Measurements from ENCODE around the gene MCHR2. TPM values are rescaled to one million over a fixed set of nuclear protein-coding genes. Genes with fewer than 3 reads are reported as not detected.
"Not testable (repeated sequence)": the region's sequence is repeated elsewhere in the genome, so short reads cannot be mapped to it uniquely, and the experiment has no call there.

MCHR2 gene, protein sequence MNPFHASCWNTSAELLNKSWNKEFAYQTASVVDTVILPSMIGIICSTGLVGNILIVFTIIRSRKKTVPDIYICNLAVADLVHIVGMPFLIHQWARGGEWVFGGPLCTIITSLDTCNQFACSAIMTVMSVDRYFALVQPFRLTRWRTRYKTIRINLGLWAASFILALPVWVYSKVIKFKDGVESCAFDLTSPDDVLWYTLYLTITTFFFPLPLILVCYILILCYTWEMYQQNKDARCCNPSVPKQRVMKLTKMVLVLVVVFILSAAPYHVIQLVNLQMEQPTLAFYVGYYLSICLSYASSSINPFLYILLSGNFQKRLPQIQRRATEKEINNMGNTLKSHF
- not detected for total RNA-seq
- long read RNA-seq = 0 reads

DNA sequence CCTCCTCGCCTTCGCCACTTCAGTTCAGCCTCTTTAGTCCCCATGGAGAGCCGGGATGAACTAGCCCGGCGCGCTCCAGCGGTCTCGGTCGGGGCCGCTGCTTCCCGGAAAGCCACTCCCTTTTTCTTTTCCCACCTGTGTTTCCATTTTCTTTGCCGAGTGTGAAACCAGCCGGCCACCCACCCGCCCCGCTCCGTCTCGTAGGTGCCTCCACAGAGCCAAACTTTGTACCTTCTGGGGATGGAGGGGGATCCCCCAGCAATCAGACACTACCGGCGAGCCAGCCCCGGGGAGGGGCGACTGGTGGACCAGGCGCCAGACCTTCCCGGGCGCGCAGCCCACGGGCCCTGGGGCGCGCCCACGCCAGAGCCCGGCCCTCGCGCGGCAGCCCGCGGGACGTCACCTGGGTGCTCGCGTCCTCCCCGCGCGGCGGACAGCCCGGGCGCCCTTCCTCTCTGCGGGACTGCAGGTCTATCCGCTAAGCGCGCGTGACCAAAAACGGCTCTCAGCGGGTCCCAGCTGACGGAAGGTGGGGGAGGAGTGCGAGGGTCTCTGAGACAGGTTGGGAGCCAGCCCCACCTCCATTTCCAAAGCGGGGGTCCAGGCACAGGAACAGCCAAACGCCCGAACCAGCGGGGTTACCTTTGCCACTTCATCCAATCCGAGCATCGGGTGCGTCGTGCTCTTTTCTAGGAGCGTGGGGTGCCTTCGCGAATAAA lies at the start of gene MCHR2:
MCHR2 (minus strand) TSS at position 691 of the 719 bp plus-strand sequence. CDS start 38,076 bp downstream, outside the sequence.
- DNase-seq (ENCODE audit: low spot score) = no peak

DNA sequence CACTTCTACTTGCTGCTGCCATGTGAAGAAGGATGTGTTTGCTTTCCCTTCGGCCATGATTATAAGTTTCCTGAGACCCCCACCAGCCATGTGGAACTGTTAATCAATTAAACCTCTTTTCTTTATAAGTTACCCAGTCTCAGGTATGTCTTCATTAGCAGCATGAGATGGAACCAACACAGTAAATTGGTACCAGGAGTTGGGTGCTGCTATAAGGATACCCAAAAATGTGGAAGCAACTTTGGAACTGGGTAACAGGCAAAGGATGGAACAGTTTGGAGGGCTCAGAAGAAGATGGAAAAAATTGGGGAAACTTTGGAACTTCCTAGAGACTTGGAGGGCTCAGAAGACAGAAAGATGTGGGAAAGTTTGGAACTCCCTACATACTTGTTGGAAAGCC lies 44.5 kb upstream of the MCHR2 start:
- not testable (repeated sequence) for DNase-seq (ENCODE audit: low spot score)

DNA sequence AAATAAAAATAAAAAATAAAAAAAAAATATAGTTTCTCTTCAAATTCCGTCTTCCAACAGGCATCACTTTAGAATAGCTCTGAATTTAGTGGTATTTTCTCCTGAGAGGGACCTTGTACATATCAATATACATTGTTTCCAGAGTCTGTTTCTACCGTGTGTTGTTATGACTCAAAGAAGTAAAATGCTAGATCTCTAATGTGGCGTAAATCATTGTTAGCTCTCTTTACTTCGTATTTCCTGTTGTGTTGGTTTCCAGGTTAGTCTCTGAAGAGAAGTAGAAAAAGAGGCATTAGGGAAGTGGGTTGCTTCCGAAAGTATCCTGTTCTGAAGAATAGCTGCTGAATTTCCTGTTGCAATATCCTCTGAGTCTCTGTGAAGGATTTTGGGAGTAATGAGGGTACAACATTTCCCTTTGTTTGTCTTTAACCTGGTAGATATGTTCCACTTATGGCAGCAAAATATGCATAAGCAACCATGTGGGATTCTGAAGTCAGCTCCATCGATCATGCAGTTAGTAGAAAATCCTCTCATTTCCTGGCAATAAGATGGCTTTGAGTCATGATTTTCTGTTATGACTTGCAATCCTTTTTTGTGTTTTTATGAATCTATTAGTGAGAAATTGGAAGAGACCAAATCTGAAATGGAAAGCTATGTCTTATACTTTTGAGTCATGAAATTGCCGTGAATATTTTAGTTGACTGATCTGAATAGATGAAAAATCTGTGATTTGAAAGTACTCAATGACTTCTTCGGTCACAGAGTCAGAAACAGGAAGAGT lies 42.0 kb upstream of the MCHR2 start:
- no peak for DNase-seq (ENCODE audit: low spot score)

DNA sequence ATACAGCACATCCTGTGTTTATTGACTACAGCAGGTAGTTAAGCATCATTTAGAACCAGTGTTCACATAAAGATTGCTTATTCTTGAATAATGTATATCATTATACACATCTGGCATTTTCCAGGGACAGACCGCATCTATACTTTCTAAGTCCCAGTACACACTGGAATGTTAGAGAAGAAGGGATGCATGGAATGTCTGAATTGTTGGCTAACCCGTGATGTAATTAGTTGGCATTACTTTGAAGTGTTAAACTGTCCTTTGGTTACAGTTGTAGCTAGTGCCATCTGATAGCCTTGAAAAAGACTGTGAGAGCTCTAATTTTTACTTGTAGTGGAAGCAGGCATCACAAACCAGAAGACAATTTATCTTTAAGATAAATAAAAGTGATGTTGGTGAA lies 29.8 kb upstream of the MCHR2 start:
- no peak for DNase-seq (ENCODE audit: low spot score)

DNA sequence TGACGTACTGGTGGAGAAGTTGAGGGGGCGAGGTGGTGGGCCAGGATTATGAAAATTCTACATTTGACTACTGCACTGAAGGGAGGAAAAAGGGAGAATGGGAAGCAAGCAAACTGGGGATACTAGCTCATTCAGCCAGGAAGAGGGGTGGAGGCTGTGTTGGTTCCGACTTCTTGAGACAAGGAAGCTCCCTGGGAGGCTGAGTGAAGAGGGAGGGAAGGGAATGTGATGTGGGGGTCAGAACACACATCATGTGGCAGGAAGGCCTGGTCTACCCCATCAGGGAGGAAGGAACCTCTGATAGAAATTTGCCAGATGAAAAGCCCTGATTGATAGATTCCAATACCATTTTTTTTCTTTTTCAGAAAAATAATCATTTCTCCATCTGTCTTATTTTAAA lies 28.8 kb upstream of the MCHR2 start:
- DNase-seq (ENCODE audit: low spot score) = no peak

DNA sequence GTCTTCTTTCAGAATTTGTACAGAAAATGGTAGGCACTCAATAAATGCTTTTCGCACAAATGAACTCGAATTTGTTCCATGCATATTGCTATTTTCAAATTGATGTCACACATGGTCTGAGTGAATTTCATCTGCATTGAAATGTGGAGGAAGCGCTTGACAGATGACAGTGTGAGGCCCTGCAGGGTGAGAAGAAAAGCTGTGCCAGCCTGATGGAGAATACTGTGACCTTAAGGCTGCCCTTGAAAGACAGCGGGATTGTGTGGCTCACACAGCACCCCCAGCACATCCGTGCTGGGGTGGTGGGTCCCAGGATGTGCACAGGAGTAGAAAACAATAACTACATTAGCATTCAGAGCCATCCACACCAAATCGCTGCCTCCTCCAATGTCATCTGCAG lies 14.8 kb upstream of the MCHR2 start:
- no peak for DNase-seq (ENCODE audit: low spot score)

DNA sequence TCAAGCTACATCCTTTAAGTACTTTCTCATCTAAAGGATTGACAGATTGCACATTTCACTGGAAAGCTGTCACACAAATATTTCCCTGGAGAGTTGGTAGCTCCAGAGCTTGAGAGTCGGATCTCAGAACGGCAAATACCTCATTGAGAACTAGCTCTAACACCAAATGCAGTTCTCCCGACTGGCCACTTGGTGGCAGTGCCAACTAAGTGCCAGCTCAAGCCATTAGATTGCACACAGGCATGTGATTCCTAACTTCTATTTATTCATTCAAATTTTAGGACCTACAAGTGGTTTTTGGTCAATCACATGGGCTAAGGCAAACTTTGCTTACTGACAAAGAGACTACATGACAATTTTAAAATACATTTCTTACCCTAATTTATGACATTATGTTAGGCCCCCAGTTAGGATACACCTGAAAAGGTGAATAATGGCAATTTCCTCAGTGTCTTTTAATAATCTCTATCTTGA lies 7.9 kb upstream of the MCHR2 start:
- no peak for DNase-seq (ENCODE audit: low spot score)

DNA sequence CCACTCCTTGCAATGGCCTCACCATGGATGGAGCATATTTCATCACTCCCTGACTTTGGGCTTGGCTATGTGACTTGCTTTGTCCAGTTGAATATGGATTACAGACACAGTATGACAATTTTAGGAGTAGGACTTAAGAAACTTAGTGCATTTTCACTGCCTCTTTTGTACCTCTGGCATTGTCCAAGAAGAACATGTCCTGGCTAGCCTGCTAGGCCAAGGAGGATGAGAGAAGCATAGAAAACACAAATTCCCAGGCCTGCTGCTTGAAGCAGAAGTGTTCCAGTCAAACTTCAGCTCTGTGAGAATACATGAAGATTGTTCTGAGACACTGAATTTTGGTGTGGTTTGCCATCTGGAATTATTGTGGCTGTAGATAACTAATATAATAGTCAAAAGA lies 3.1 kb upstream of the MCHR2 start:
- no peak for DNase-seq (ENCODE audit: low spot score)

DNA sequence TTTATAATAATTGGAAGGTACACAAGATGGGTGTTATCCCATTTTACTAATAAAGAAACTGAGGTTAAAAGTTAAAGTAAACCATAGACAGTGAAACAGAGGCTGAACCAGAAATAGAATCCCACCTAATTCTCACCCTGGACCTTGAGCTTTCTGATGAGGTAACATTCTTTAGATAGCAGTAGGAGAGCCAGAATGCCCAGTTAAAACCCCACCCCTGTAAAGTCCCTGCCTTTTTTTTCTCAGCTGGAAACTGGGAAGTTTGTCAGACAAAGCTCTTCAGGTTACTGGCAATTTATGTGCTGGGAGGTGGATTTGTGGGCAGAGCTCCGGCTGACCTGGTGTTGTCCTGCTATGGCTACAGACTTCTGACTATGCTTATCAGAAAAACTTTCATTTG lies 1.9 kb upstream of the MCHR2 start:
- no peak for DNase-seq (ENCODE audit: low spot score)

DNA sequence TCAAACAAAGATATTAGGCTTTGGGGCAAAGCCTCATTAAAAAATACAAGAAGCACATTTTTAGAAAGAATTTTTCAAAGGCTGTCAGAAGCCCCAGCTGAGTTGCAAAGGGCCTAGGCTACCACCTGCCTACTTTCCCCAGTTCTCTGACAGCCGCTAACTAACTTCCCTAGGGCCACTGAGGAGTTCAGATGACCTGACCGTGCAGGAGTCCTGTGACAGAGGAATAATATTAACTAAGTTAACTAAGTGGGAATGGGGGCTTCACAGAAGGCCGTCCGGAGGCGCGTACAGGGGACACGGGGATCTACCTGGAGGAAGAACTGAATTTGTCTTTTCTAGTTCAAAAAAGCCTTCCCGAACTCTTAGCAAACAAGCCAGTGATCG lies 884 bp downstream of the MCHR2 start:
- no peak for DNase-seq (ENCODE audit: low spot score)

DNA sequence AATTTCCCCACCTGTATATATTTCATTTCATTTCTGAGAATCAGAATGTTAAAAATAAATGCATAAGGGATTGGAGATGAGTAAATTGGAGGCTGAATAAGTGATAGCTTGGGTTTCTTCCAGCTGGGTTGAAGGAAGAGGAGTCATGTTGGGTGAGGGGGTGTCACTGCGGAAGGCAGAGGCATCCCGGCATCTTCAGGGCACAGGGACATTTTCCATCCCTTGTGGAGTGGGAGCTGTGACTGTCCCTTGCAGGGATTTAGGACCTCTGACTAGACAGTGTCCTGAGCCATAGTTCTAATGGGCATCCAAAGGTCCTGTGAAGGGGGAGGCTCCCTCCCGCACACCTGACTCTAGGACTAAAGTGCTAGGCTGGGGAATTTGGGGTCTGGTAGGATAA lies 2.1 kb downstream of the MCHR2 start:
- no peak for DNase-seq (ENCODE audit: low spot score)

DNA sequence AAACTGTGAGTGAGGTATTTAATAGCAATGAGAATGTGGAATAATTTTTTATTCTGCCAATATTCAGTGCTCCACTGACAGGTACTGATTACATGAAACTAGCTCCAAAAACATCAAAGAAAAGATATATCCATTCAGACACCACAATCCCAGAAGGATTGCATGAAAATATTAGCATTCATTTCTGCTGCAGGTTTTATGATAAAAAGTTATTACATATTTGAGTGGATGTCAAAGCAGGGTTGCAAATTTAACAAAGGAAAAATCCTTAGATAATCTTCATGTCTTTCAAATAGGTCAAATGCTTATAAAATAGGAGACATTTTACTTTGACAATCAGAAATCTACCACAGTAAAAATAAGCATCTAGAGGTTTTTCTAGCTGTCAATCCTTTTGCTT lies 13.3 kb downstream of the MCHR2 start:
- no peak for DNase-seq (ENCODE audit: low spot score)

DNA sequence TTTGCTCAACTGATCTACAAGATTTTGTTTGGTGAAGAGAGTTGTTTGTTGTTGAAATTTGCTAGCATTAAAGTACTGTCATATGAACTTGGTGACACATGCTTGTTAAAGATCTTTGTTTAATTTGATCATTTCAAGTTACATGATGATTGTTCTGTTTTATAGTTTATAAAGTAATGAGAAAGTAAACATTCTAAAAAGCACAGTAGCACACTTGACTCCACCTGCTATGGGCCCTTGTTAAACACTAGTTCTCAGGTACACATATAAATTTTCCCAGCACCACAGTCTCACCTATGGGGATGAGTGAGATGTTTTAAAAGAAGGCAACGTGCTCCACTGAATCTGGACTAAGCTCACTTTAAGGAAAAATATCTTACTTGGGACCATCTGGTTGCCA lies 14.1 kb downstream of the MCHR2 start:
- DNase-seq (ENCODE audit: low spot score) = no peak

DNA sequence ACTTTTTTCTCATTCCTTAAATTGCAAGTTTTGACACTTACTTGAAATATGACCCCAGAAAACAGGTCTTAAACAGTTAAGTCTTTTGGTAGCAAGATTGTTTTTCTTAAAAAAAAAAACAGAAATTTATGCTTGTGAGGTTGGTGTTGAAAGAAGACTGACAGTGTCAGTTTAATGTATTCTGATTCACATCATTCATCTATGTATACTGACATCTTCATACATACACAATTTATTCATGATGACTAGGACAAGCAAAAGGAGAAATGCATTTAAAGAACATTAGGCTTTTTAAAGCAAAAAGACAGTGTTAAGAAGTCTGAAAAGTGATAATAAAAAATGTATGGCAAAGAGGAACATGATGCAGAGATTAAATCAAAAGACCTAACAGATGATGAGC lies 27.0 kb downstream of the MCHR2 start:
- no peak for DNase-seq (ENCODE audit: low spot score)

DNA sequence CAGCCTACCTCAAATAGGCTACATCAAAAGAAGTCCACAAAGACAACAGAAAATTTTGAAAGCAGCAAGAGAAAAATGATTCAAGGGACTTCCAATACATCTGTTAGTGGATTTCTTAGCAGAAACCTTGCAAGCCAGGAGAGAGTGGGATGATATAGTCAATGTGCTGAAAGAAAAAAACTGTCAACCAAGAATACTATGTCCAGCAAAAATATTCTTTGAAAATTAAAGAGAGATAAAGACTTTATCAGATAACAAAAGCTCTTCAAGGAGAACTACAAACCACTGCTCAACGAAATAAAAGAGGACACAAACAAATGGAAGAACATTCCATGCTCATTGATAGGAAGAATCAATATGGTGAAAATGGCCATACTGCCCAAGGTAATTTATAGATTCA lies 34.0 kb downstream of the MCHR2 start:
- DNase-seq (ENCODE audit: low spot score) = no peak

DNA sequence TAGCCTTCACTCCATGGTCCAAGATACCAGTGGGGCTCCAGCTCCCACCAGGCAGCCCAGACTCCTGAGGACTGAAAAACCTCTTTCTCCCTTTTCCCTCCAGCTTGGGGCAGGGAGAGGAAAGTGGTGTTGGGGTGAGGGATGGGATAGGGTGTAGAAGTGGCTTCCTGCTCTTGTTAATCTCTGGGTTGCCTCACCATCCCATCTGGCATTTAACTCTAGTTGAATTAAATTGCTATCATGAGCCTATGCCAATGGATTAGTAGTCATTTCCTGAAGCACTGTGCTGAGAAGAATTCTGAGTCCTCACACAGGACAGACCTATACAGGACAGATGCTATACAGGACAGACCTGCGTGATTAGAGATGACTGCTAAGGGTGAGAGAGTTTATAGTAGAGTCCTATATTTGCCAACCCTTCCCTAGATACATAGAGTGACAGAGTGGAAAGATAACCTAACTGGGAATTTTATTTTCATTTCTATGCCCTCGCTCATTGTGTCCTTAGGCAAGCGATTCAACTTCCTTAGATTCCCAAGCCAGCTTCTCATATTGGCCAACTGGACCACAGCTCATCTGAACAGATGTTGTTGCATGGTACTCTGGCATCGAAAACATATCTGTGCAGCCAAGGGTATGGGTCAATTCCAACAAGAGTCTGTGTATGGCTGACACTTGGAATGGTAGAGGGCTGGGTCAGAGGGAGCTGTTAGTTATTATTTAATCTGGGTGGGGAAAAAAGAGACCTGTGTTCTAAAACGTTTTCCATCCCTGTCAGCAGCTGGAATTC lies 42.8 kb downstream of the MCHR2 start:
- DNase-seq (ENCODE audit: low spot score) = no peak

DNA sequence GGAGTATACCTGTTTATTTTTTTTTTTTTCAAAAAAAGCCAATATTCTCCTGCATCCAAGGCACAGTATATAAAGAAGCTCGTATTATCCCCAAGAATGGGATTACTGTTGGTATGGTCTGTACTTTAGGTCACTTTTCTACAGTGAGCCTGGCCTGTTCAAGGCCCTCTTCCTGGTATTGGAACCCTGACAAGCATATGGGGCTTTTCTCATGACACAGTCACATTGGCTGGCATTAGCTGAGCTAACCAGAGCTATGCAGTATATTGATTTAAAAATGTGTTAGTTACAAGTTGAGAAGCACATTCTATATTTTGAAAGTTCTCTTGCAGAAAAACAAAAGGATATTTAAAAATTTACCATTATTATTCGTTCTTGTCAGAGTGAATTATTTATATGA lies 48.0 kb downstream of the MCHR2 start:
- no peak for DNase-seq (ENCODE audit: low spot score)

DNA sequence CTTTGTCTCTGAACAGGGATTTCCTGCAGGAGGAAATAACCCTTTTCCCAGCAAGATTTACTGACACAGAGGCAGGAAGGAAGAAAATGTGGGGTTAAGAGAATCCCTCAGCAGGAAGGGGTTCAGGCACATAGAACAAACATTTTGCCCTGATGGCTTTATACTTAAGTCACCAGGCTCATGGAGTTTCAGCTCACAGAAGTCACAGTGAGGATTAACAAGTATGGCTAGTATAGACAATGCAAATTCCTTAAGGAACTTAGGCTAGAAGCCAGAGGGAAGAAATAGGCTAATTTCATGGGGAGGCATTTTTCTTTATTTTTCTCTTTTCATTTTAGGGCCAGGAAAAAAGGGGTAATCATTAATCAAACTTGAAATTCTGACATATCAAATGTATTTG lies 50.2 kb downstream of the MCHR2 start:
- DNase-seq (ENCODE audit: low spot score) = no peak

DNA sequence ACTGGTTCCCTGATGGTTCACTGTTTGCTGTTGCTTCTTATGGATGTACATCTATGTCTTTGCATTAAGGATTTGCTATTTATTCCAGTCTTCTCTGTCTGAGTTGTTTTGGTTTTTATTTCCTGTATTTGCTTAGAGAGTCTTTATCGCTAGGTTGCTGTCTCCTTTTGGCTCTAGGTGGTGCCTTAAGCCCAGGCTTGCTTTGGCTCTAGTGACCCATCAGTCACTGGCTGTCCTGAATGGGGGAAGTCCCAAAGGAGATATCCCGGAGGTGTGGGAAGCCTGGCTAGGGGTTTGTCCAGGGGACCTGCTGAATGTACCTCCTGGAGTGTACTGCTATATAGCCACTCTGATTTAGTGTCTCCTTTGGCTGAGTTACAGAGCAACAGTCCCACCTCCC lies 53.4 kb downstream of the MCHR2 start:
- no peak for DNase-seq (ENCODE audit: low spot score)

DNA sequence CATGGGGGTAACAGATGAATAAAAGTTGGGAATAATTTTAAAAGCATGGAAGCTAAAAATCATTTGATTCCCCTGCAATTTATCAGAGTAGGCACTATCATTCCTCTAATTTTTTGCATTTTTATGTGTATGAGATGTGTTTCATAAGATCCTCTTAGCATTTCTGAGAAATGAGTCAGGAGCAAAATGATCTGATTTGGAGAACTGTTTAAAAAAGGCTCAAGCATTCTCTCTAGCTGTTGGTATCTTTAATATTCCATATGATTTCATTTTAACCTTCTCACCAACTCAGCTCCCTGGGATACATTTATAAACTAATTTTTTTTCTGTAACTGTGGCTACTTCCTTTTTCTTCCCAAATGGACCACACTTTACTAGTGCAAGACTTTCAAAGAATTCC lies 60.9 kb downstream of the MCHR2 start:
- DNase-seq (ENCODE audit: low spot score) = no peak

DNA sequence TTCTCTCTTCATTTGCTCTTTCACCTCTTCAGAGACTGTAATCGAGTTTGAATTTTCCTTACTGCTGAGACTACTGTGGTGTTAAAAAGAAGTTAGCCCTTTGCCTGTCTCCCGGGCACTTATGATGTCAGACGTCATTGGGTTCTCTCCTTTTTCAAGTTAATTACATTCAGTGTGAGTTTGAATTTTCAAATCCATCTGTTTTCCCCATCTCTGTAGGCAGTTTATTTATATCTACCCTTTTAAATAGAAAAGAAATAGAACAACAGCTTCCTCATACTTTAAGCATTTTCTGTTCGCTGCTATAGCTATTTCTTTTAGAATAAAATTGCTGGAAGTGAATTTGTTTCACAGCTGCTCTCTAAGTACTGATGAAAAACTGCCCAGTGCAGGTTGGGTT lies 81.4 kb downstream of the MCHR2 start:
- no peak for DNase-seq (ENCODE audit: low spot score)

All from mesenteric fat pad (tissue), 1 donor.